ENCODE data around the gene COX7A1. TPM values are rescaled to one million over a fixed set of nuclear protein-coding genes. Genes with fewer than 3 reads are reported as not detected.
A peak's percentile ranks its signal among the peaks of the same experiment; 100 is the strongest.

COX7A1 gene
- total and polyA plus RNA-seq, 10 of the 15 experiments (the other 5 are each of a cell fraction or from before 2014, with no cell fraction given): not detected

- no peak for TF ChIP-seq CUX1 (IDR thresholded peaks at IDR 0.05; ENCODE audit: insufficient replicate concordance, low read depth, low read length)
- TF ChIP-seq ZNF207 (IDR thresholded peaks at IDR 0.05; ENCODE audit: borderline replicate concordance): peak; percentile 80; the same call in 1 of the 2 replicates
- TF ChIP-seq HDAC2 (IDR thresholded peaks at IDR 0.05): no peak
These were observed 12.6 kb downstream of the COX7A1 start, which contains the start of gene CAPNS1 (continued) for GRCh38 chr19:36139473-36140303.

GRCh38 chr19:36139120-36139472 is 13.2 kb downstream of the COX7A1 start:
- Histone ChIP-seq H4K20me1 (ENCODE audit: control insufficient read depth, insufficient read depth) (peaks cover 6% of the 10 kb centered on the region), H3K79me2 (ENCODE audit: control insufficient read depth, insufficient read depth, low read length) (peaks cover 16% of the 10 kb centered on the region), H3K4me1 (ENCODE audit: control insufficient read depth, insufficient read depth, low read length) (peaks cover 10% of the 10 kb centered on the region; the same call in 1 of the 2 replicates), H3K4me3 (peak overlapping the region; percentile 80), H3K27me3 (replicated peaks in 1 of 2; ENCODE audit: control insufficient read depth in 2 of 2, insufficient read depth in 2 of 2, low read length in 1 of 2) (no peaks in the 10 kb centered on the region), H2AFZ (ENCODE audit: control insufficient read depth, low read depth, low read length) (peak overlapping the region; percentile 70), H3K27ac (ENCODE audit: control insufficient read depth, insufficient read depth) (peak overlapping the region; percentile 98), H3K4me2 (ENCODE audit: control insufficient read depth, insufficient read depth) (peak overlapping the region; percentile 83), H3K36me3 (ENCODE audit: control insufficient read depth in 2 of 2, insufficient read depth in 2 of 2, low read length in 1 of 2) (peaks cover 4% of the 10 kb centered on the region in 2 experiments; a peak in 3 of 4 replicates), H3K9me3 (replicated peaks; ENCODE audit: control insufficient read depth, insufficient read depth, low read length) (no peaks in the 10 kb centered on the region), H3K9ac (ENCODE audit: control insufficient read depth, insufficient read depth, low read length) (peak overlapping the region; percentile 97; the same call in 1 of the 2 replicates)
- SMC1A ChIA-PET (ENCODE audit: uncharacterized antibody, unreplicated experiment): interaction anchor here (2.0 kb wide), 1 partner anchor 11 kb away, joined by 5 read pairs; no protein-coding TSS in a partner anchor
- DNase-seq (ENCODE audit: low read depth, low spot score): no peak
- in situ Hi-C loops (cut with MboI) (loop anchor here (10.0 kb wide), 1 partner anchor 1456 kb away; the partner anchor contains the start of genes ZNF540 and ZNF571), intact Hi-C loops (cut with micrococcal nuclease; ENCODE audit: unreplicated experiment) (no loop called here)
- RAD21 ChIA-PET (ENCODE audit: unreplicated experiment): interaction anchor here (1.0 to 2.0 kb wide), 2 partner anchors 11 kb away, joined by 8 to 9 read pairs; no protein-coding TSS in a partner anchor
- WGBS (ENCODE audit: insufficient coverage, insufficient replicate concordance, low lambda C conversion rate, missing lambda C conversion rate): 29% methylated on average over 6 of the region's 7 CpGs
- POLR2A ChIA-PET: interaction anchor here (0.5 to 2.0 kb wide), 4 partner anchors 10 to 428 kb away, joined by 3 to 12 read pairs (median 4); no protein-coding TSS in a partner anchor
- ATAC-seq: no peak
- CTCF ChIA-PET: interaction anchor here (0.6 to 6.3 kb wide), 2 partner anchors 11 to 30 kb away, joined by 3 to 37 read pairs; no protein-coding TSS in a partner anchor
- BruUV-seq (replicated peaks): no TSS peak
- FAIRE-seq: no peak
- TF ChIP-seq E4F1 (IDR thresholded peaks at IDR 0.05; ENCODE audit: borderline replicate concordance, partially characterized antibody) (no peak), MXI1 (IDR thresholded peaks at IDR 0.05; ENCODE audit: low read depth, low read length) (no peak), TCF3 (IDR thresholded peaks at IDR 0.05; ENCODE audit: borderline replicate concordance, insufficient read depth, low read depth, low read length) (no peak), SUZ12 (IDR thresholded peaks at IDR 0.05; ENCODE audit: unreplicated experiment) (no peak), NFYB (IDR thresholded peaks at IDR 0.05; ENCODE audit: insufficient read depth, low read depth, low read length) (no peak), PKNOX1 (IDR thresholded peaks at IDR 0.05) (no peak), SREBF1 (IDR thresholded peaks at IDR 0.05; ENCODE audit: low read length) (no peak), KDM1A (IDR thresholded peaks at IDR 0.05; ENCODE audit: borderline replicate concordance) (no peak), HCFC1 (IDR thresholded peaks at IDR 0.05; ENCODE audit: low read length) (no peak)

Measured in GM12878 (cell line).